BJ (cell line): ENCODE results near the gene RASGRP4. TPM values are rescaled to one million over a fixed set of nuclear protein-coding genes. Genes with fewer than 3 reads are reported as not detected.

Experiments used
- CTCF ChIA-PET: fragments of 350-600 bp; formaldehyde crosslinking; extraction: SDS; loops from one replicate; lab custom pipeline; 2021; ENCODE audit warnings: antibody characterized with exemption, inconsistent platforms; lab: Yijun Ruan, JAX
- POLR2A ChIA-PET: fragments of 300-600 bp; sonication (Branson Sonifier 250); formaldehyde crosslinking; extraction: SDS; loops from one replicate; lab custom pipeline; 2021; ENCODE audit warnings: antibody characterized with exemption; lab: Charles Lee
- DNase-seq: peaks from one replicate; pipeline ENCODE4 v3.0.0-alpha.2; 2011; ENCODE audit warnings: low read depth
- H3K27me3 ChIP-seq: 2 replicates; pipeline ENCODE4 v1.6.0; 2011; ENCODE audit warnings: low read length; ENCODE audit not compliant: control insufficient read depth, insufficient read depth
- H3K36me3 ChIP-seq: 2 replicates; pipeline ENCODE4 v1.5.1; 2011; ENCODE audit warnings: low read length; ENCODE audit not compliant: control insufficient read depth, insufficient read depth
- H3K4me3 ChIP-seq: 2 replicates; pipeline ENCODE4 v1.5.1; 2011; ENCODE audit warnings: low read depth, mild to moderate bottlenecking, control low read depth, low read length
- CTCF ChIP-seq: IDR thresholded peaks from 2 replicates; pipeline ENCODE4 v1.5.1; 2011; ENCODE audit warnings: low read depth, mild to moderate bottlenecking, control low read depth, inconsistent platforms, low read length, moderate library complexity; ENCODE audit not compliant: insufficient read depth
- polyA plus RNA-seq: library from polyadenylated mRNA; depleted of rRNA; stranded (reverse); fragments of >200 nt; gene quantifications from 2 replicates; pipeline ENCODE4 v1.2.3, GENCODE V29; 2011

Gene RASGRP4
- polyA plus RNA-seq, 1 experiment = not detected

GRCh38 chr19:38452430-38453366, 26.7 kb upstream of the RASGRP4 start:
- no peak for TF ChIP-seq CTCF
- CTCF ChIA-PET = interaction anchor here (1.3 kb wide), 1 partner anchor 49 kb away, joined by 5 read pairs; no protein-coding TSS in a partner anchor
- DNase-seq = no peak
- Histone ChIP-seq H3K27me3 (no peaks in the 10 kb centered on the region), H3K4me3 (no peak overlapping the region), H3K36me3 (no peaks in the 10 kb centered on the region)
- POLR2A ChIA-PET = no interaction called here

GRCh38 chr19:38451629-38452028, 25.6 kb upstream of the RASGRP4 start:
- CTCF ChIA-PET = no interaction called here
- Histone ChIP-seq H3K36me3 (no peaks in the 10 kb centered on the region), H3K4me3 (no peak overlapping the region), H3K27me3 (no peaks in the 10 kb centered on the region)
- POLR2A ChIA-PET = no interaction called here
- no peak for TF ChIP-seq CTCF
- no peak for DNase-seq

- no peak for DNase-seq
- ChIA-PET POLR2A (no interaction called here), CTCF (no interaction called here)
- no peaks in the 10 kb centered on the region for H3K27me3 ChIP-seq
- no peak for TF ChIP-seq CTCF
- H3K36me3 ChIP-seq = no peaks in the 10 kb centered on the region
- no peak overlapping the region for H3K4me3 ChIP-seq
Observed at GRCh38 chr19:38451036-38451435, 25.0 kb upstream of the RASGRP4 start.

GRCh38 chr19:38449518-38449917, 23.5 kb upstream of the RASGRP4 start:
- H3K36me3 ChIP-seq = no peaks in the 10 kb centered on the region
- no peak for DNase-seq
- POLR2A ChIA-PET = no interaction called here
- TF ChIP-seq CTCF = no peak
- CTCF ChIA-PET = interaction anchor here (0.5 kb wide), 1 partner anchor 1394 kb away, joined by 3 read pairs; no protein-coding TSS in a partner anchor
- H3K4me3 ChIP-seq = no peak overlapping the region
- no peaks in the 10 kb centered on the region for H3K27me3 ChIP-seq

GRCh38 chr19:38448225-38448624, 22.2 kb upstream of the RASGRP4 start:
- Histone ChIP-seq H3K27me3 (no peaks in the 10 kb centered on the region), H3K4me3 (no peak overlapping the region), H3K36me3 (no peaks in the 10 kb centered on the region)
- CTCF ChIA-PET = no interaction called here
- POLR2A ChIA-PET = no interaction called here
- no peak for TF ChIP-seq CTCF
- DNase-seq = no peak
